ENCODE results near the gene AMPD1. TPM values are rescaled to one million over a fixed set of nuclear protein-coding genes. Genes with fewer than 3 reads are reported as not detected.

Gene AMPD1
- not detected in 2 replicates for total RNA-seq

DNA sequence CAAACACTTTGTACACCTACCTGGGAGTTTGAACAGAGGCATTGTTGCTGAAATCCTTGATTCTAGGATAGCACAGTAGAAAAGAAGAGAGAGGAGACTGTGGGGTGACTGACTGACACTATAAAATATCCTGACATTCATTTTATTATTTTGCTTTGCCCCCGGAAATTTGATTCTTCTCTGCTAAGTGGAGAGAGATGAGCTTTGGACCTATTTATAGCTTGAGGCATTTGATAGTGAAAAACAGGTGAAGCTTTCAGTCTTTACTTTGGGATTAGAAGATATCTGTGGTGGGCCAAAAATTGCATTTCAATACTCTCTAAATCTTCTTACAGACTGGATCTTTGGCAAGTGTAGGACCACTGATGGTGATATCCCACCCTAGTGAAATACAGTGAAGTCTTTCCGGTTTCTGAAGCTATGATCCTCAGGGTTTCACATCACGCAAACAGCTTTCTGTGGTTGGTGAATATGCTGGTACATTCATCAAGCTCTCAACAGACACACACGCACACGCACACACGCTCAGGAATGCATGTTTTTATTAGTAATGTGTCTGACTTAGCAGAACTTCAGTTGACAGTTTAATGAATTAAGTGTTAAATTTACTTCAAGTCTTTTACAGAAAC lies at the start of gene AMPD1:
Gene AMPD1 (minus strand): TSS at position 117 of the 629 bp plus-strand sequence. CDS start 75 bp downstream, at position 42.

GRCh38 chr1:114716304-114717170 lies 21.2 kb upstream of the AMPD1 start, which contains the start of gene NRAS:
NRAS (minus strand) TSS chr1:114716771; CDS start chr1:114716160, 611 bp downstream.

DNA sequence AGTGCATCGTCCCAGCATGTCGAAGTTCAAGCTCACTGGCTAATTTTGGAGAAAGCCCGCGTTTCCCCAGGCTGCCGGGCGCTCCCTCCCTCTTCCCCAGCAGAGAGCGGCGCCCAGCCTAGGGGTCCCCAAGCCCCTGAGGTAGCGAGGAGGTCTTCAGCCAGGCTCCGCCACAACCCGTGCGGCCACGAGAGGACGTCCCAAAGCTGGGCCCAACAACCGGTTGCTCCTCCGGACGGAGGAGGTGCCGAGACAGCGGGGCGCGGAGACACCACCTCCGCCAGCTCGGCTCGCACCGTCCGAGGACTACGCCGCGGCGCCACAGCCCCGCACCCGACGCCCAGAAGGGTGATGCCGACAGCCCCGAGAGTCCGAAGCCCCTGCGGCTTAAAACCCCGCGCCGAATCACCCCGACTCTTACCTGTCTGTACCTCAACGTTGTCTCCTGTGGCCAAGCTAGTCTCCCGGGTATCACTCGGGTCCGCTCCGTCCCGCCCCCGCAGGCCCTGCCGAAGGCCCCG lies 25.7 kb downstream of the AMPD1 start, which contains the start of gene DENND2C:
Gene DENND2C (minus strand): TSS at position 488 of the 521 bp plus-strand sequence. CDS start 44,065 bp downstream, outside the sequence.

Other genes starting within 250 kb of the AMPD1 start
- 12.9 and 16.2 TPM in 2 replicates for gene TRIM33, start 184.3 kb downstream of the AMPD1 start, total RNA-seq
- 38.3 and 44.9 TPM in 2 replicates for gene BCAS2, start 113.9 kb downstream of the AMPD1 start, total RNA-seq
- gene DENND2C, start 25.5 kb downstream of the AMPD1 start, total RNA-seq = 1.5 and 3.0 TPM in 2 replicates
- gene NRAS, start 21.2 kb upstream of the AMPD1 start, total RNA-seq = 18.8 and 28.8 TPM in 2 replicates
- gene CSDE1, start 62.4 kb upstream of the AMPD1 start, total RNA-seq = 978 and 1,876 TPM in 2 replicates
- gene SIKE1, start 85.1 kb upstream of the AMPD1 start, total RNA-seq = 56.7 and 70.4 TPM in 2 replicates
- not detected in 2 replicates for gene SYCP1, start 159.3 kb upstream of the AMPD1 start, total RNA-seq